Tibial artery (tissue), 4 donors: ENCODE results near the gene TSC22D3.
A peak's percentile ranks its signal among the peaks of the same experiment; 100 is the strongest.

Source experiments
- DNase-seq, 2 donors: peaks; one replicate each; pipeline ENCODE4 v3.0.0-alpha.2; 2019
- H3K27ac ChIP-seq, 2 donors: fragments of 200-600 bp; sonication (generic) in 1 of 2; 1 replicate in 1 of 2; 2 replicates in 1 of 2; pipeline ENCODE4 v1.5.1; 2018 to 2019; ENCODE audit warnings: mild to moderate bottlenecking in 1 of 2
- H3K27me3 ChIP-seq, 2 donors: fragments of 200-600 bp; sonication (generic) in 1 of 2; one replicate each; pipeline versions ENCODE4 v1.5.1 to v1.6.0; 2016 to 2019
- H3K36me3 ChIP-seq, 3 donors: fragments of 200-600 bp; sonication (generic) in 2 of 3; one replicate each; pipeline ENCODE4 v1.5.1; 2016 to 2019; ENCODE audit warnings: mild to moderate bottlenecking in 2 of 3
- H3K4me1 ChIP-seq, 4 donors: fragments of 200-600 bp; sonication (generic) in 2 of 4; 1 replicate in 3 of 4; 2 replicates in 1 of 4; pipeline ENCODE4 v1.5.1; 2016 to 2019
- H3K4me3 ChIP-seq, 2 donors: fragments of 200-600 bp; sonication (generic) in 1 of 2; 1 replicate in 1 of 2; 2 replicates in 1 of 2; pipeline ENCODE4 v1.5.1; 2018 to 2019; ENCODE audit warnings: mild to moderate bottlenecking in 2 of 2
- H3K9me3 ChIP-seq, 3 donors: fragments of 200-600 bp; sonication (generic) in 1 of 3; one replicate each; pipeline ENCODE4 v1.5.1; 2016 to 2019
- CTCF ChIP-seq, 2 experiments: fragments of 200-600 bp in 1 of 2; fragments of 450-650 bp in 1 of 2; IDR thresholded peaks; one replicate each; pipeline ENCODE4 v1.5.1; 2017 to 2019; ENCODE audit warnings: antibody characterized with exemption in 2 of 2, mild to moderate bottlenecking in 1 of 2, moderate library complexity in 1 of 2
- intact Hi-C: fragments of 100-400 bp; cut with DNase I; formaldehyde crosslinking; loops from one replicate; pipeline ENCODE4 v1.15.0; 2023; ENCODE audit warnings: low total_unique reads

The TSC22D3 gene

GRCh38 chrX:107723511-107723910 is 52.1 kb downstream of the TSC22D3 start:
- no peak for DNase-seq
- intact Hi-C loops = no loop called here
- H3K27ac ChIP-seq = peak overlapping the region; percentile 17 to 60

GRCh38 chrX:107721966-107722707 is 53.5 kb downstream of the TSC22D3 start:
- Histone ChIP-seq H3K36me3 (no peaks in the 10 kb centered on the region), H3K9me3 (no peaks in the 10 kb centered on the region), H3K4me1 (peaks cover 0 to 91% (median 30%) of the 10 kb centered on the region in 4 donors), H3K27ac (peak overlapping the region; percentile 59 to 60), H3K4me3 (no peak overlapping the region), H3K27me3 (no peaks in the 10 kb centered on the region)
- DNase-seq = no peak
- intact Hi-C loops = no loop called here
- TF ChIP-seq CTCF (IDR thresholded peaks at IDR 0.05) = no peak

More at GRCh38 chrX:107723511-107723910, 52.1 kb downstream of the TSC22D3 start:
- Histone ChIP-seq H3K4me1 (peaks cover 0 to 94% (median 29%) of the 10 kb centered on the region in 4 donors), H3K36me3 (no peaks in the 10 kb centered on the region), H3K27me3 (no peaks in the 10 kb centered on the region), H3K9me3 (no peaks in the 10 kb centered on the region), H3K4me3 (no peak overlapping the region)
- no peak for TF ChIP-seq CTCF (IDR thresholded peaks at IDR 0.05)

GRCh38 chrX:107721318-107721717 is 54.3 kb downstream of the TSC22D3 start:
- H3K4me3 ChIP-seq = no peak overlapping the region
- H3K27me3 ChIP-seq = no peaks in the 10 kb centered on the region
- TF ChIP-seq CTCF (IDR thresholded peaks at IDR 0.05) = no peak
- DNase-seq = peak; percentile 47 to 74
- H3K36me3 ChIP-seq = peaks cover 0 to 3% (median under 1%) of the 10 kb centered on the region in 3 donors
- no peaks in the 10 kb centered on the region for H3K9me3 ChIP-seq
- intact Hi-C loops = no loop called here
- H3K4me1 ChIP-seq = peaks cover 0 to 83% (median 30%) of the 10 kb centered on the region in 4 donors
- H3K27ac ChIP-seq = peak overlapping the region; percentile 59 to 60

GRCh38 chrX:107718156-107718621 is 57.4 kb downstream of the TSC22D3 start:
- DNase-seq = peak; percentile 90 to 92
- Histone ChIP-seq H3K9me3 (no peaks in the 10 kb centered on the region), H3K27ac (peak overlapping the region; percentile 97 to 99), H3K27me3 (no peaks in the 10 kb centered on the region), H3K4me3 (peak overlapping the region; percentile 86 to 95), H3K4me1 (peaks cover 0 to 60% (median 15%) of the 10 kb centered on the region in 4 donors), H3K36me3 (peaks cover 30 to 33% (median 32%) of the 10 kb centered on the region in 3 donors)
- intact Hi-C loops = no loop called here
- TF ChIP-seq CTCF (IDR thresholded peaks at IDR 0.05) = peak; percentile 63 to 85

GRCh38 chrX:107716816-107717700 is 58.5 kb downstream of the TSC22D3 start:
- Histone ChIP-seq H3K27ac (peak overlapping the region; percentile 97 to 99), H3K27me3 (no peaks in the 10 kb centered on the region), H3K36me3 (peaks cover 32 to 37% (median 33%) of the 10 kb centered on the region in 3 donors), H3K9me3 (no peaks in the 10 kb centered on the region), H3K4me3 (peak overlapping the region; percentile 86 to 95), H3K4me1 (peaks cover 0 to 57% (median 13%) of the 10 kb centered on the region in 4 donors)
- peak in 1 of 2 experiments; percentile 30 for TF ChIP-seq CTCF (IDR thresholded peaks at IDR 0.05)
- peak; percentile 90 to 96 for DNase-seq
- intact Hi-C loops = no loop called here
